T-cell (primary cell): Measurements from ENCODE around the gene MRPS25. TPM values are rescaled to one million over a fixed set of nuclear protein-coding genes. Genes with fewer than 3 reads are reported as not detected.
A peak's percentile ranks its signal among the peaks of the same experiment; 100 is the strongest.

Experiments used
- ATAC-seq, 4 experiments: fragments of 200-7000 bp in 3 of 4; fragments of 150-1000 bp in 1 of 4; cut with Tn5 transposase; replicated peaks in 1 of 4; 1 replicate in 3 of 4; 2 replicates in 1 of 4; pipeline ENCODE4 v1.10.0; 2021; ENCODE audit warnings: moderate library complexity in 3 of 4, mild to moderate bottlenecking in 2 of 4, moderate number of reproducible peaks in 1 of 4
- CTCF ChIA-PET, 2 donors: fragments of 300-600 bp; sonication (Branson Sonifier 250); formaldehyde crosslinking; loops; one replicate each; lab custom pipeline; 2022; ENCODE audit warnings: antibody characterized with exemption in 2 of 2; lab: Charles Lee
- POLR2A ChIA-PET, 2 donors: fragments of 300-600 bp; sonication (Branson Sonifier 250); formaldehyde crosslinking; loops; one replicate each; lab custom pipeline; 2022; ENCODE audit warnings: antibody characterized with exemption in 2 of 2; lab: Charles Lee
- DNase-seq, 35 experiments: peaks; one replicate each; pipeline versions ENCODE4 v3.0.0 to v3.0.0-alpha.2; 2013 to 2023
- H3K27ac ChIP-seq: one replicate; pipeline ENCODE4 v1.5.1; 2013; ENCODE audit warnings: low read length
- H3K27me3 ChIP-seq, 2 experiments: replicated peaks in 1 of 2; 1 replicate in 1 of 2; 2 replicates in 1 of 2; pipeline versions ENCODE4 v1.6.1 to v1.7.0; 2013; ENCODE audit warnings: low read length in 1 of 2, mixed read lengths in 1 of 2; ENCODE audit not compliant: control insufficient read depth in 2 of 2, insufficient read depth in 2 of 2; ENCODE audit errors: extremely low read depth in 1 of 2
- H3K36me3 ChIP-seq, 2 donors: 1 replicate in 1 of 2; 2 replicates in 1 of 2; pipeline versions ENCODE4 v1.6.1 to v1.7.0; 2013; ENCODE audit warnings: low read length in 1 of 2; ENCODE audit not compliant: control insufficient read depth in 2 of 2, insufficient read depth in 1 of 2; ENCODE audit errors: extremely low read depth in 1 of 2
- H3K4me1 ChIP-seq, 2 experiments: 1 replicate in 1 of 2; 2 replicates in 1 of 2; pipeline versions ENCODE4 v1.6.1 to v1.7.0; 2013; ENCODE audit warnings: low read length in 2 of 2, mixed read lengths in 1 of 2; ENCODE audit not compliant: insufficient read depth in 2 of 2, control insufficient read depth in 1 of 2; ENCODE audit errors: extremely low read depth in 1 of 2
- H3K4me3 ChIP-seq, 2 donors: 1 replicate in 1 of 2; 2 replicates in 1 of 2; pipeline versions ENCODE4 v1.5.1 to v1.7.0; 2013; ENCODE audit warnings: mild to moderate bottlenecking in 2 of 2, low read length in 1 of 2, moderate library complexity in 1 of 2; ENCODE audit not compliant: control insufficient read depth in 1 of 2; ENCODE audit errors: extremely low read depth in 1 of 2
- H3K9me3 ChIP-seq: 2 replicates; pipeline ENCODE4 v1.7.0; 2013
- H3K27ac Mint-ChIP-seq, 2 donors: one replicate each; pipeline ENCODE4 v1.8.0; 2020 to 2021; ENCODE audit warnings: mild to moderate bottlenecking in 2 of 2, mixed read lengths in 2 of 2
- H3K27me3 Mint-ChIP-seq, 2 donors: one replicate each; pipeline ENCODE4 v1.8.0; 2021 to 2022; ENCODE audit warnings: mixed read lengths in 2 of 2
- H3K36me3 Mint-ChIP-seq: one replicate; pipeline ENCODE4 v1.8.0; 2021; ENCODE audit warnings: mixed read lengths
- H3K4me1 Mint-ChIP-seq, 3 donors: one replicate each; pipeline ENCODE4 v1.8.0; 2020 to 2022; ENCODE audit warnings: mixed read lengths in 3 of 3, mild to moderate bottlenecking in 1 of 3
- H3K4me3 Mint-ChIP-seq, 3 donors: one replicate each; pipeline ENCODE4 v1.8.0; 2020 to 2022; ENCODE audit warnings: mild to moderate bottlenecking in 3 of 3, mixed read lengths in 3 of 3, moderate library complexity in 3 of 3
- H3K9me3 Mint-ChIP-seq, 3 donors: one replicate each; pipeline ENCODE4 v1.8.0; 2020 to 2022; ENCODE audit warnings: mixed read lengths in 3 of 3
- WGBS: methylation state at CpG from one replicate; pipeline ENCODE4 v1.1.5; 2013; ENCODE audit warnings: missing lambda C conversion rate; ENCODE audit not compliant: insufficient coverage; 5-methylcytosine and 5-hydroxymethylcytosine counted together
- total RNA-seq, 35 experiments: library from RNA in 6 of 35; stranded (reverse) in 6 of 35; fragments of 120-200 nt in 1 of 35; gene quantifications; one replicate each; pipeline versions ENCODE4 v1.2.1 to v1.2.4 and lab custom pipeline; 2013 to 2026

MRPS25 gene
- total RNA-seq, 5 donors from 2014 or later (not counting 1 experiment from before 2014, with no cell fraction given), result 55.7 to 102 (median 87.3) TPM

DNA sequence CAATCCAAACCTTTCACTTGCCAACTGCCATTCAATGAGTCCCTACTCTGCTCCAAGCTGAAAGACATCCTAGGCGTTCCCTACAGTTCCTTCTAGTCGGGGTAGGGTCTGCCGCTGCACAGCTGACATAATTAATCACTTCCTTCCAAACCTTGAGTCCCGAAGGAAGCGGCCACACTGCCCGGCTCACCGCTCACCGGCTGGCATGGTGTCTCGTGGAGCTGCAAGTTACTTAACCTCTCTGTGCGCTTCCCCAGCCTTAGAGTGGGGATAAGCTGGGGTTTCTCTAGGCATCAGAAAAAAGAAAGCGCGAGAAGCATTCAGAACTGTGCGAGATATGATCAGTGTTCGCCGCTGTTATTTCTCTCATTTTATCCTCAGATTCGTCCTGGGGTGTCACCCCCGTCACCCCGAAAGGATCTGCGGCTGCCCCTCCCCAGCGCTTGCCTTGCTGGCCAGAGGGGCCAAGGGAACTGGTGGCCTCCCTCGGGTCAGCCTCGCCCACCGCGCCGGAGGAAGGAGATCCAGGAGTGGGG lies 748 bp downstream of the MRPS25 start:
- POLR2A ChIA-PET, result interaction anchor here (0.6 to 1.2 kb wide), 4 partner anchors 14 to 35 kb away, joined by 4 to 5 read pairs (median 4); partner anchors contain the start of gene RBSN (in 1 of the 2)
- Histone ChIP-seq H3K27me3 (no peaks in the 10 kb centered on the region), H3K9me3 (no peaks in the 10 kb centered on the region), H3K27ac (peak overlapping the region; percentile 50), H3K4me1 (peaks cover 4 to 19% of the 10 kb centered on the region in 2 experiments), H3K4me3 (peak overlapping the region; percentile 60 to 88), H3K36me3 (peaks cover 0 to 1% of the 10 kb centered on the region in 2 donors)
- Mint-ChIP-seq H3K27ac (peak overlapping the region; percentile 52 to 61), H3K4me3 (peak overlapping the region; percentile 92 to 97 (median 95)), H3K27me3 (no peaks in the 10 kb centered on the region), H3K9me3 (no peaks in the 10 kb centered on the region), H3K36me3 (peaks cover 10% of the 10 kb centered on the region), H3K4me1 (peaks cover 23 to 31% (median 26%) of the 10 kb centered on the region in 3 donors)
- WGBS, result 2% methylated on average over 15 of the region's 25 CpGs
- CTCF ChIA-PET, result interaction anchor here in 1 of 2 donors (1.5 to 1.6 kb wide), 2 partner anchors 9 to 13 kb away, joined by 3 read pairs; no protein-coding TSS in a partner anchor
- DNase-seq (peak in 7 of 35 experiments; percentile 2 to 33 (median 8)), ATAC-seq (peak in 1 of 4 experiments; percentile 18)

DNA sequence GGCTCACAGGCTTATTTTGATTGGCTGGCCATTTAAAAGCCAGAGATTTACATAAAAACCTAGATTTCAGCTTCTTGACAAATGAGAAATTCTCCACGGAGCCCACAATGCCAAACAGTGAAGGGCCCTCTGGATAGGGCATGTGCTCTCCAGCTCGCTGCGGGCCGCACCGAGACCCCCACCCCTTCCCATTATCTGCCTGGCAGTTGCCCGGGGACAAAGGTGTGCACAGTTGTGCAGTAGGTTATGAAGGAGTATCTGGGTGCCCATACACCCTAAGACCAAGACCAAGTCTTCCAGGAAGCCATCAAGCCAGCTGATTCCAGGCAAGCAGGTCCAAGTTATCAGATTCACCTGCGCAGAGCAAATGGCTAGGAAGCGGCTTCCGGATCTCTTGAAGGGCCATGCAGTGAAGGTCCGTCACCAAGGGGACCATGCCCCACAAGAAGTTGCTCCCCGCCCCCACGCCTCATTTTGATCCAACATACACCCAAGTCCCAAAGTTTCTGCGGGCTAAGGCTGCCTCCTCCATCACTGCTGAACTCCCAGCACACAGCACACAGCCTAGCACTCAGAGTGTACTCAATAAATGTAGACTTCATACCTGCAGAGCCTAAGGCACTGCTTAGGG lies 1.3 kb downstream of the MRPS25 start:
- Mint-ChIP-seq H3K36me3 (peaks cover 10% of the 10 kb centered on the region), H3K27ac (peak overlapping the region; percentile 52 to 61), H3K9me3 (no peaks in the 10 kb centered on the region), H3K4me3 (peak overlapping the region; percentile 92 to 97 (median 95)), H3K27me3 (no peaks in the 10 kb centered on the region), H3K4me1 (peaks cover 23 to 31% (median 26%) of the 10 kb centered on the region in 3 donors)
- Histone ChIP-seq H3K27ac (no peak overlapping the region), H3K27me3 (no peaks in the 10 kb centered on the region), H3K9me3 (no peaks in the 10 kb centered on the region), H3K36me3 (peaks cover under 1 to 6% of the 10 kb centered on the region in 2 donors), H3K4me1 (peaks cover 4 to 19% of the 10 kb centered on the region in 2 experiments), H3K4me3 (peak overlapping the region; percentile 60 to 88)
- POLR2A ChIA-PET, result interaction anchor here (0.6 kb wide), 3 partner anchors 14 to 507 kb away, joined by 3 to 4 read pairs (median 3); no protein-coding TSS in a partner anchor
- no peak for ATAC-seq
- no peak for DNase-seq
- 89% methylated on average over 8 of the region's 13 CpGs for WGBS
- CTCF ChIA-PET, result interaction anchor here in 1 of 2 donors (1.5 to 1.6 kb wide), 2 partner anchors 8 to 12 kb away, joined by 3 read pairs; no protein-coding TSS in a partner anchor

GRCh38 chr3:15063238-15063637 lies 1.9 kb downstream of the MRPS25 start:
- CTCF ChIA-PET, result interaction anchor here in 1 of 2 donors (1.5 kb wide), 1 partner anchor 12 kb away, joined by 3 read pairs; no protein-coding TSS in a partner anchor

DNA sequence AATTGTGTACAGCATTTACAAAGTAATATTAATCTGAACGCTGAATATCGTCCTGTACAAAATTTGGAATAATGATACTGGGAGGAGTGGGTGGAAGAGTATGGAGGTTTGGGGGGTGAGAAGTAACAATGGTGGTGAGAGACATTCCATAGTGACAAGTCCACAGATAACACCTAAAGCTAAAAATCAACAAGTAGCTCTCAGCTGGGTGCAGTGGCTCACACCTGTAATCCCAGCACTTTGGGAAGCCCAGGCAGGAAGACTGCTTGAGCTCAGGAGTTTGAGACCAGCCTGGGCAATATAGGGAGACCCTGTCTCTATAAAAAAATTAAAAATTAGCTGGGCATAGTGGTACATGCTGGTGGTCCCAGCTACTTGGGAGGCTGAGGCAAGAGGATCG lies 5.1 kb downstream of the MRPS25 start:
- H3K36me3 Mint-ChIP-seq, result peaks cover 34% of the 10 kb centered on the region
- H3K4me3 Mint-ChIP-seq, result no peak overlapping the region
- H3K27ac Mint-ChIP-seq, result peak overlapping the region in 1 of 2 donors; percentile 48
- ATAC-seq, result no peak
- H3K9me3 ChIP-seq, result no peaks in the 10 kb centered on the region
- ChIA-PET CTCF (interaction anchor here in 1 of 2 donors (0.7 kb wide), 1 partner anchor 139 kb away, joined by 3 read pairs; no protein-coding TSS in a partner anchor), POLR2A (interaction anchor here in 1 of 2 donors (0.7 kb wide), 1 partner anchor 280 kb away, joined by 3 read pairs; no protein-coding TSS in a partner anchor)
- no peak overlapping the region for H3K4me3 ChIP-seq
- no peaks in the 10 kb centered on the region for H3K27me3 Mint-ChIP-seq
- 100% methylated on average over 1 of the region's 3 CpGs for WGBS
- peaks cover 4 to 29% of the 10 kb centered on the region in 2 experiments for H3K4me1 ChIP-seq
- peaks cover 4 to 22% of the 10 kb centered on the region in 2 donors for H3K36me3 ChIP-seq
- H3K9me3 Mint-ChIP-seq, result peaks cover 0 to 4% (median 0%) of the 10 kb centered on the region in 3 donors
- no peak for DNase-seq
- peaks cover 34 to 44% (median 37%) of the 10 kb centered on the region in 3 donors for H3K4me1 Mint-ChIP-seq
- no peak overlapping the region for H3K27ac ChIP-seq
- no peaks in the 10 kb centered on the region for H3K27me3 ChIP-seq

More at GRCh38 chr3:15063238-15063637, 1.9 kb downstream of the MRPS25 start:
- no peak for DNase-seq
- peaks cover 23 to 33% (median 29%) of the 10 kb centered on the region in 3 donors for H3K4me1 Mint-ChIP-seq
- peak overlapping the region; percentile 92 to 97 (median 95) for H3K4me3 Mint-ChIP-seq
- H3K27me3 ChIP-seq, result no peaks in the 10 kb centered on the region
- WGBS, result no CpG with 5 or more reads among the region's 4 CpGs
- peaks cover 14% of the 10 kb centered on the region for H3K36me3 Mint-ChIP-seq
- no peak overlapping the region for H3K4me3 ChIP-seq
- peaks cover 4 to 11% of the 10 kb centered on the region in 2 donors for H3K36me3 ChIP-seq
- no peaks in the 10 kb centered on the region for H3K27me3 Mint-ChIP-seq
- no peaks in the 10 kb centered on the region for H3K9me3 Mint-ChIP-seq
- H3K4me1 ChIP-seq, result peaks cover 4 to 19% of the 10 kb centered on the region in 2 experiments
- POLR2A ChIA-PET, result interaction anchor here (0.6 kb wide), 2 partner anchors 14 to 508 kb away, joined by 3 read pairs; no protein-coding TSS in a partner anchor
- no peak for ATAC-seq
- no peaks in the 10 kb centered on the region for H3K9me3 ChIP-seq
- no peak overlapping the region for H3K27ac Mint-ChIP-seq
- H3K27ac ChIP-seq, result no peak overlapping the region

DNA sequence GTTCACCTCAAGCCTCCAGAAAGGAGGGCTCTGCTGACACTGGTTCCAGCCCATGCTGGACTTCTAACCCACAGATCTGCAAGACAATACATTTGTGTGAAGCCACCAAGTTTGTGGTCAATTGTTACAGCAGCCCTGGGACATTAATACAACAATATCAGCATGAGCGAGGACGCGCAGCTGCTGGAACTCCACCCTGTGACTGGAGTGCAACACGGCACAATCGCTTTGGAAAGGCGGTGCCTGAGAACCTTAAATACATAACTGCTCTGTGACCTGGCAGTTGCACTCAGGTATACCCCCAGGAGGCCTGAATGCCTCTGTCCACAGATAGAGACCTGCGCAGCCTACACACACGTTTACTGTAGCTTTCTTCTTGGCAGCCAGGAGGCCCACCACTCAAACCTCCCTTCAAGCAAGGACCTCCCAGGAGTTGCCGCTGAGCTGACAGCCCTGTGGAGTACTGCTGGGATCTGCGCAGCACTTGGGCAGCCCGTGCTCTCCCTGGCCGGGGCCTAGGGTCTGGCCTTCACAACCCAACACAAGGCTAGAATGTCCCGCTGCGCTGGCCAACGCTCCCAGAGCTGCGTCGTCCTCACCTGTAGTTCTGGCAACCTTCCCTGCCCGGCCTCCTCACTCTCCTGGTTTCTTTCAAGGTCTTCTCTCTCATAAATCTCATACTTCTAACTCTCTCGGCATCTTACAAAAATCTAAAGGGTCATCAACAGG lies 8.3 kb downstream of the MRPS25 start:
- Histone ChIP-seq H3K36me3 (peaks cover 9 to 35% of the 10 kb centered on the region in 2 donors), H3K27me3 (no peaks in the 10 kb centered on the region), H3K27ac (no peak overlapping the region), H3K4me1 (peaks cover 0 to 18% of the 10 kb centered on the region in 2 experiments), H3K9me3 (no peaks in the 10 kb centered on the region), H3K4me3 (no peak overlapping the region)
- 98% methylated on average over 19 of the region's 19 CpGs for WGBS
- no peak for DNase-seq
- Mint-ChIP-seq H3K36me3 (peaks cover 43% of the 10 kb centered on the region), H3K27me3 (no peaks in the 10 kb centered on the region), H3K9me3 (peaks cover 0 to 4% (median 0%) of the 10 kb centered on the region in 3 donors), H3K4me1 (peaks cover 31 to 49% (median 35%) of the 10 kb centered on the region in 3 donors), H3K4me3 (no peak overlapping the region), H3K27ac (no peak overlapping the region)
- no peak for ATAC-seq
- POLR2A ChIA-PET, result no interaction called here
- CTCF ChIA-PET, result no interaction called here
